AML-193 (cell line): ENCODE data around the gene SPATA20.

ENCODE experiments used
- DNase-seq, 2 experiments: peaks; one replicate each; lab custom pipeline; 2025; lab: John Stamatoyannopoulos, UW

Gene SPATA20

DNA sequence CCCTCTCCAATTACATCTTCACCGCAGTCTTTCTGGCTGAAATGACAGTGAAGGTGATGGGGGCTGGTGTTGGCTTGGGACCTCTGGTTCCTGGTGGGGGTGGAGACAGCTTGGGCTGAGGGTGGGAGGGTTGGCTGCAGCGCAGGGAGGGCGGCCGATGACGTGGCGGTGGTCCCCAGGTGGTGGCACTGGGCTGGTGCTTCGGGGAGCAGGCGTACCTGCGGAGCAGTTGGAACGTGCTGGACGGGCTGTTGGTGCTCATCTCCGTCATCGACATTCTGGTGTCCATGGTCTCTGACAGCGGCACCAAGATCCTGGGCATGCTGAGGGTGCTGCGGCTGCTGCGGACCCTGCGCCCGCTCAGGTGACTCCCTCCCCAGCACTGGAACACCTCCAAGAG is 55.9 kb downstream of the SPATA20 start:
- DNase-seq, result no peak

DNA sequence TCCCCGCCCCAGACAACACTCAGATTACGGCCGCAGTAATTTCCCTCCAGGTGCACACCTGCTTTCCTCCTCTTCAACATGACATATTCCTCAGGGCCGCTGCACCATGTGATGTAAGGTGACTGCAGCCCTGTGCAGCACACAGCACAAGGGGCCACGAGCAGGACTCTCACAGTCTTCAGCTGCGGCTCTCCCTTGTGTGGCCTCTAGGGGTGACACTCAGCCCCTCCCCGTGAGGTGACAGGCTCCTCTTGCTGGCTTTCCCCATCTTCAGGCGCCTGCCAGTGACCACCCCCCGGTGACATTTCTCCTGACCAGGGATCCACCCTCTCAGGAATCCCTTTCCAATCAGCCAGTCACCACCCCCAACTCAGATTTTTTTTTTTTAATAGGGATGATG is 56.4 kb downstream of the SPATA20 start:
- no peak for DNase-seq

DNA sequence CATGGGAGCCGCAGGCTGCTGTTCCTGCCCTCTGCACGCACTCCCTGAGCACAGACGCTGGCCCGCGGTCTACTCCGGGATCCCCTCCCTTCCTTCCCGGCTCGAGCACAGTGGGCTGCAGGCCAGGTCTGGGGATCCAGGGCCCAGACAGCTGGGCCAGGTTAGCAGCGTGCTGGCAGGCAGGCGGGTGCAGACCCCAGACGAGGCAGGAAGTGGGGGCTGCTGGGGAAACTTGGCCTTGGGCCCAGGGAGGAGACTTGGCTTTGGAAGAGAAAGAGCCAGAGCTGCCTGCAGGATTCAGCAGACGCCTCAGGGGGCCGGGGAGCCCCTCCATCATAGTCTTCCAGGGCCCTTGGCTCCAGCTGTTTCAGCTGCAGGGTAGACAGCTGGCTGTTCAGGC is 57.5 kb downstream of the SPATA20 start:
- no peak for DNase-seq

DNA sequence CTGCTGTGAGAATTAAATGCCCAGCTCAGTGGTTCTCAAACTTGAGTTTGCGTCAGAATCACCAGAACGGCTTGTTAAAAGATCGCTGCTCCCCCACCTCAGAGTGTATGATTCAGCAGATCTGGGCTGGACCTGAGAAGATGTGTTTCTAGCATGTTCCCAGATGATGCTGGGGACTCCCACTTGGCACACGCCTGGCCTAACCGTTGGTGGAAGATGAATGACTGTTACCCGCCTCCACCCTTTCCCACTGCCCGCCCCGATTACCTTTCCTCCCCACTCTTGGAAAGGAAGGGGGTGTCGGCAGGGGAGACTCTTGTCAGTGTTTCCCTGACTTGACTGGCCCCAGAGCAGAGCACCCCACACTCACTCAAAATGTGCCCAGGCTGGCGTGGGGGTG is 58.5 kb downstream of the SPATA20 start:
- no peak for DNase-seq
